Activated CD4-positive, alpha-beta T cell treated with anti-CD3 and anti-CD28 coated beads, Interleukin-2, amount 50 U/mL, for 16 hours (primary cell): ENCODE measurements around the gene KIAA0319L.
A peak's percentile ranks its signal among the peaks of the same experiment; 100 is the strongest.

Experiments used
- DNase-seq: peaks from one replicate; pipeline ENCODE4 v3.0.0-alpha.2; 2020

Gene KIAA0319L

DNA sequence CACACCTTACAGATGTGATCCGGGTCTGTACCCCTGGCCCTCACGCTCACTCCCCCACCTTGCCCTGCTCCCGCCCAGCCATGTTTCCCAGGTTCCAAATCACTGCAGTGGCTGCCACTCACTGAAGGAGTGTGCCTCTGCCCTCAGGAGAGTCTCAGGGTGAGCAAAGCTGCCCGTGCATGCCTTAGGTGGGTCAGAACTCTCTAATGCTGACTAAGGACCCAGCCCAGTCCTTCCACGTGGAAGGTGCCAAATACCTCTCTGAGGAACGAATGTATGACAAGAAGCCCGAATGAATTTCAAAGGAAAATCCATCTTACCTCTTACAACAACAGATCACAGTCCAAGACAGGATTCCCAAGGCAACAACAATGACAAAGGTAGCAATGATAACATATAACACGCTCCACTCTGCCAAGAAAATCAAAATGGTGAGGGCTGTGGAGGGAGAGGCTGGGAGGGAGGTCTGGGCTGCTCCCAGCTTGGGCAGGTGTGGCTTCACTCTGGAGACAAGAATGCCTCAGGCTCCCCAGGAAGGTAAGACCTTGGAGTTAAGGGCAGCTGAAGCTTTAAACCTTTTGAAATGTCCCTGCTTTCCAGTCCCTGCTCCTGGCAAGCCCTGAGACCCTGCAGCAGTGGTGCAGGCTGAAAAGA, 115.2 kb downstream of the KIAA0319L start:
- DNase-seq = no peak

DNA sequence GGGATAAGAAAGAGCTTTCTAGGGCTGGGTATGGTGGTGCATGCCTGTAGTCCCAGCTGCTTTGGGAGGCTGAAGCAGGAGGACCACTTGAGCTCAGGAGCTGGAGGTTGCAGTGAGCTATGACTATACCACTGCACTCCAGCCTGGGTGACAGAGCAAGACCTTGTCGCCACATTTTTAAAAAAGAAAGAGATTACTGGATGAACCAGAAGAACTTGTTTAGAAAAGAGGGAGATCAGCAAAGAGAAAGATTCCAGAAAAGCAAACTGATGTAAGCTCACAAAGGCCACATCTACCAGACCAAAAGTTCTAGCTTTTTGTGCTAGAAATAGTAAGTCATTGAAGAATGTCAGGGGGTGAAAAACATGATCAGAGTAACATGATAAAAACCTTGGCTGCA, 117.6 kb downstream of the KIAA0319L start:
- no peak for DNase-seq

DNA sequence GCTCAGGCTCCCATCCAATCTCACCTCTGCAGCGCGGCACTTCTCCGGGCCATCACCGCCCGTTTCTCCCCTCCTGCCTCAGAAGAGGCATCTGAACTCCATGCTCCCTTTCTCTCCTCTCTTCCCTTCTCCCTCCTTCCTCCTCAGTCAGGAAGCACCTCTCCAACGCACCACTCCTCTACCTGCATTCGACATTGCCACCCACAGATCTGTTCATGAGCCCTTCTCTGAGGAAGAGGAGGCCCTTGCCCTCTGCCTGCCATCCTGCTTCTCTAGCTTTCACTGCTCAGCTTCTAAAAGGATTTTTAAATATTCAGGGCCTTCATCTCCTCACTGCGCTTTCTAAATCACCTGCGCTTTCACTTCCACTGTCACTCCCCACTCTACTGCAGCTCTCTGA, 120.0 kb downstream of the KIAA0319L start:
- no peak for DNase-seq

GRCh38 chr1:35436078-35436477, 121.1 kb downstream of the KIAA0319L start:
- DNase-seq = no peak

DNA sequence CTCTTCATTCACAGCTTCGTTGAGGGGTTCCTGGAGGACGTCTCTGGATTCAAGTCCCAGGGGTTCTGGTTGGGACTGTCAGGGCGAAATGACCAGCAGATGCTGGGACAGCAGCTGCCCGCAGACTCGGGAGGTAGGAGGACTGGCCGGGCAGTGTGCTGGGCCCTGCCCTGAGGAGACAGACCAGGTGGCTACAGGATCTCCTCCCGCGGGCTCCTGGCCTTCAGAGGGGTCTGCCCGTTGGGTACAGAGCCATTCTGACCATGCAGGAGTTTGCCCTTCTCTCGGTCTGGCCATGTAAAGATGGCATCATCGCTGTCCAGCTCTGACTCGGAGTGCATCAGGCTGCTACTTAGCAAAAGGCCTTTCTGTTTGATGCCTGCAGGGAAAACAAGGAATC, 122.5 kb downstream of the KIAA0319L start:
- DNase-seq = no peak

DNA sequence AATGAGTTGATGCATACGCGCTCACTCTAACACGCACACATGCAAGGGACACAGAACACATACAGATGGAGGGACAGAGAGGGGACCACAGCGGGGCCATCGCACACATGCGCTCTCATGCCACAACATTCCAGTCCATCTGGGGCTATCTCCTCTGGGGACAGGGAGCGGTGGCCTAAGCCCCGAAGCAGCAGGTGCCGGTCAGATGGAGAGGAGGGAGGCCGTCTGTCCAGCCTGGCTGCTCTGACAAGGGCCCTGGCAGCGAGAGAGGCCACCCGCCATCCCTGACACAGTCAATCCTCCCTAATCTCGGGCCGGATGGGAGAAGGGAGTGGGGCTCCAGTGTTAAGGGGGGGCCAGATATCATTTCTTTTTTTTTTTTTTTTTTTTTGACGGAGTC, 123.5 kb downstream of the KIAA0319L start:
- no peak for DNase-seq

GRCh38 chr1:35432231-35432630, 125.0 kb downstream of the KIAA0319L start:
- DNase-seq = no peak

DNA sequence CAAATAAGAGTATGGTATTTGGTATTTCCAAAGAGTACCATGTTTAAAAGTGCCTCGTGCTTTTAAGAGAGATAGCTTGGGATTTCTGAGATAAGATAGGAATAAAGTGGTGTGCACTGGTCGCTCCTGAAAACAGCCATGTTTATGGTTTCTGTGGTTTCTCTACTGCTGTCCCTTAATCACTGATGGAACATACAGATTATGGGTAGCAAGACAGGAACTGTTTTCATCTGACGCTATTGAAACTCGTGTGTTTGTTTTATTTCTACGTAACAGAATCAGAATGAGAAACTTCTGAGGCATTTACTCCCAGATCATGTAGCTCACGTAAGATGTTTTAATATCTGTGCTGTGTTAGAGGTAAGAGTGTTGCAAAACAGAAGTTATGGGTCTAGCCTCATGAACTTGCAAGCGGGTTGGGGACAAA, 126.0 kb downstream of the KIAA0319L start:
- DNase-seq = peak; percentile 54

- DNase-seq = no peak
These were observed 126.4 kb downstream of the KIAA0319L start for GRCh38 chr1:35430762-35431161.

DNA sequence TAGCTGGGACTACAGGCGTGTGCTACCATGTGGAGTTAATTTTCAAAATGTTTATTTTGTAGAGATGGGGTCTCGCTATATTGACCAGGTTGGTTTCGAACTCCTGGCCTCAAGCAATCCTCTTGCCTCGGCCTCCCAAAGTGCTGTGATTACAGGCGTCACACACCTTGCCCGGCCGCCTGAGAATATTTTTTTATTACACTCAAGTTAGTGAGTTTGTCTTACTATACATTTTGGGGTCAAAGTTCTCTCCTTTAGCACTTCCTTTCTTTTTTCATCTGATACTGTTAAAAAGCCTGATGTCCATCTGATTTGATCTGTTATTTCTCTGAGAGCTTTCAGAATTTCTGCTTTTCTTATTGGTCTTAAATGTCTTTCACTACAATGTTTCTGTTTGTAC, 128.8 kb downstream of the KIAA0319L start:
- DNase-seq = no peak

GRCh38 chr1:35426097-35426586, 131.1 kb downstream of the KIAA0319L start:
- DNase-seq = no peak

- no peak for DNase-seq
These were observed 148.3 kb downstream of the KIAA0319L start for GRCh38 chr1:35408925-35409324.

- no peak for DNase-seq
These were observed 149.5 kb downstream of the KIAA0319L start for GRCh38 chr1:35407743-35408142.

GRCh38 chr1:35406103-35406502, 151.1 kb downstream of the KIAA0319L start:
- DNase-seq = no peak

GRCh38 chr1:35401049-35401448, 156.2 kb downstream of the KIAA0319L start:
- no peak for DNase-seq

DNA sequence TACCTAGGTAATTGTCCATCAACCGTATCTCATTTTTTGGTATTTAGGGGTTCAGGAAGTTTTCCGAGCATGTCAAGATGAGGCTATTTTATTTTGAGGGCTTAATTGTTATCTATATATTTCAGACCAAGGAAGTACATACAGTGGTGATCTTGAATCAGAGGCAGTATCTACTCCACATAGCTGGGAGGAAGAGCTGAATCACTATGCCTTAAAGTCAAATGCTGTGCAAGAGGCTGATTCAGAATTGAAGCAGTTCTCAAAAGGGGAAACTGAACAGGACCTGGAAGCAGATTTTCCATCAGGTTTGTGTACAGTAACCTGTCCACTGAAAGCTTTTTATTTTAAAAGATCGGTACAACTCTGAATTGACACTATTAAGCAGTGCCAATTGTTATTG, 158.5 kb downstream of the KIAA0319L start:
- DNase-seq = peak; percentile 4

- DNase-seq = no peak
These were observed 162.8 kb downstream of the KIAA0319L start for GRCh38 chr1:35394386-35394785.

- DNase-seq = no peak
These were observed 166.4 kb downstream of the KIAA0319L start for GRCh38 chr1:35390600-35391494.

DNA sequence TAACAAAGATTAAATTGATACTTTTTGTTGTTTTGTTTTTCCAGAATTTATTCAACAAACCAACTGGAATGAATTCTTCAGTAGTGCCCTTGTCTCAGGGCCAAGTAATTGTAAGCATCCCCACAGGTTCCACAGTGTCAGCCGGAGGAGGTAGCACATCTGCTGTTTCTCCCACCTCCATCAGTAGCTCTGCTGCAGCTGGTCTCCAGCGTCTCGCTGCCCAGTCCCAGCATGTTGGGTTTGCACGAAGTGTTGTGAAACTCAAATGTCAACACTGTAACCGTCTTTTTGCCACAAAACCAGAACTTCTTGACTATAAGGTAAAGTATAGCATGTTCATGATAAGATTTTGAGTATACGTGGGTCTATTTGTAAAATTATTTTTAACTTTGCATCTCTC, 170.2 kb downstream of the KIAA0319L start:
- DNase-seq = no peak

DNA sequence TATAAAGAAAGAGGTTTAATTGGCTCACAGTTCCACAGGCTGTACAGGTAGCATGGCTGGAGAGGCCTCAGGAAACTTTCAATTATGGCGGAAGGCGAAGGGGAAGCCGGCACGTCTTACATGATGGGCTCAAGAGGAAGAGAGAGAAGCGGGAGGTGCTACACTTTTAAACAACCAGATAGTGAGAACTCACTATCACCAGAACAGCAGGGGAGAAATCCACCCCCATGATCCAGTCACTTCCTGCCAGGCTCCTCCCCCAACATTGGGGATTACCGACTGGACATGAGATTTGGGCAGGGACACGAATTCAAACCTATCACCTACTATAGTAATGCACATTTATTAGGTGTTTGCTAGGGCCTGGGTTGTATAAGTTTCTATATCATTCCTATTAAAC, 170.9 kb downstream of the KIAA0319L start:
- no peak for DNase-seq
